Urinary bladder (tissue), 4 donors: ENCODE measurements around the gene PRR13. TPM values are rescaled to one million over a fixed set of nuclear protein-coding genes. Genes with fewer than 3 reads are reported as not detected.

Source experiments
- DNase-seq: peaks from one replicate; pipeline ENCODE4 v3.0.0-alpha.2; 2015; ENCODE audit errors: extremely low spot score
- H3K27ac ChIP-seq: one replicate; pipeline ENCODE4 v1.5.1; 2013; ENCODE audit warnings: low read depth, mild to moderate bottlenecking, moderate library complexity
- H3K36me3 ChIP-seq: one replicate; pipeline ENCODE4 v1.6.1; 2013; ENCODE audit warnings: mild to moderate bottlenecking, moderate library complexity; ENCODE audit not compliant: insufficient read depth
- H3K4me1 ChIP-seq: one replicate; pipeline ENCODE4 v1.6.1; 2013; ENCODE audit warnings: mild to moderate bottlenecking, moderate library complexity; ENCODE audit not compliant: insufficient read depth
- H3K4me3 ChIP-seq: one replicate; pipeline ENCODE4 v1.5.1; 2013; ENCODE audit warnings: low read depth, low read length
- WGBS: extraction: QIAGEN DNeasy Blood & Tissue Kit; methylation state at CpG from one replicate; pipeline ENCODE4 v1.1.7; 2013; 5-methylcytosine and 5-hydroxymethylcytosine counted together
- polyA plus RNA-seq: library from polyadenylated mRNA; stranded (reverse); fragments of 200-250 nt; gene quantifications from one replicate; pipeline ENCODE4 v1.2.3, GENCODE V29; 2013
- total RNA-seq: library from RNA; depleted of rRNA; stranded (reverse); fragments of >200 nt; gene quantifications from one replicate; pipeline ENCODE4 v1.2.3, GENCODE V29; 2014
- donor health status: healthy with polysubstance abuse.
- donor health status: healthy.

The PRR13 gene
- total and polyA plus RNA-seq, 2 donors, result 22.0 to 198 TPM

DNA sequence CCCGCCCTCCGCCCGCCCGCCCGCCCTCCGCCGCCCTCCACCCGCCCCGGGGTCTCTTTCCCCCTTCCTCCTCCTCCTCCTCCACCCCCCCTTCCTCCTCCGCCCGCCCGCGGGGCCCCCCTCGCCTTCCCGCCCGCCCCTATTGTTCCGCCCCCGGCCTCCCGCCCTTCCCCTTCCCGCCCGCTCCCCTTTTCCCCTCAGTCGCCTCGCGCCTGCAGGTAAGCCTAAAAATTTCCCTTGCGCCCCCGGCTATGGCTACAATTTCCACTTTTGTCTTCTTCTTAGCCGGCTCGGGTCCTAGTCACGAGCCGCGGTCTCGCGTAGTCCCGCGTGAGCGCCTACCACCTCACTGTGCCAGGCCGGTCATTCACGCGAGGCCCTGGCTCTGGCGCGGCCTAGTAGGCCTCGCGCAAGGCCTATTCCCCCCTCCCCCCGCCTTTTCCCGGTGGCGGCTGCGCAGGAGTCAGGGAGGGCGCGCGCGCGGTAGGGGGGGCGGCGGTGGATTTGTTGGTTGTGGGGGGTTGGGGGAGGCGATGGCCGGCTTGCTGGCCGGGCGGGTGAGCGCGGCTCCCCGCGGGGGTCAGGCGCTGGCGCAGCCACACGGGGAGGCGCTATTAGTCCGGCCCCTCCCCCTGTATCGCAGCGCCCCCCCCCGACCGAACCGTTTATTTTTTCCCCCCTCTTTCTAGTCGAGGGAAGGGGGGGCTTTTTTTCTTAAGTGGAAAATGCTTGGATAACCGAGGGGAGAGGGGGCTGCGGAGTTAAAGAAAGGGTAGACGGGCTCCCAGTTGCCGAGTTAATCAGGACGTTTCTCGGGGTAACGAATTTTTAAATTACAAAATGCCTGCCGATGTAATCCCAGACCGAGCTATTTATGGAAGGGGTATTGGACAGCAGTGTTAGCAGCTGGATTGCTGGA, 10.9 kb downstream of the PRR13 start:
- under 1% methylated on average over 75 of the region's 82 CpGs for WGBS
- no peaks in the 10 kb centered on the region for H3K4me1 ChIP-seq
- peaks cover 2% of the 10 kb centered on the region for H3K36me3 ChIP-seq
- peak; percentile 64 for DNase-seq
- H3K27ac ChIP-seq, result peak overlapping the region; percentile 93
- H3K4me3 ChIP-seq, result peak overlapping the region; percentile 70

DNA sequence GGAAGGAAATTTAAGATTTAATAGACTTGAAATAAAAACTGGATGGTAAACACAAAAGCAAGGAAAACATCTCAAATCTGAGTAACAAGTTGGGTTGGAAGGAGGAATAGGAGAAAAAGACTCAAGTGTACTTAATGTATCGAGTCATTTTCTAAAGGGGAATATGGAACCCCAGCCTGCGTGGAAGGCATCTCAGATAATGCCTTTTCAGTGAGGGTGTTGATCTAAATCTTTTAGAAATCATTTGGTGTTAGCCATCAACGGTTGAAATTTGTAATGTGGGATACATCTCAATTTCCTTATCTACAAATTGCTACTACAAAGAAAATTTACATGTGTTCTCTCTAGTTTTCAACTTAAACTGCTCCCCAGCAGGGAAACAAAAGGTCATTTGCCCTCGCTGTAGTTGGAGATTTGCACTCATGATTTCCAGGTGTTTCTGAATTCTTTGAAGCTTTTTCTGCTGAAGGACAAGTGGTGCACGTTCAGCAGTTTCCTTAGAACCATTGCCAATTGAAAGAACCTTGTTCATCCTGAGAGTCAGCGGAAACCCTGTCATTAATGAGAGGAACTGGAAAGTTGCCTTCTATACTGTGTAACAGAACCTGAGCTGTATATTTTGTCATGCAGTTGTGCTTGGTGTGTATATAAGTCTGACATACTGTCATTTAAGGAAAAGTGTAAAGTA, 12.6 kb downstream of the PRR13 start:
- Histone ChIP-seq H3K4me3 (no peak overlapping the region), H3K27ac (no peak overlapping the region), H3K36me3 (peaks cover 5% of the 10 kb centered on the region), H3K4me1 (no peaks in the 10 kb centered on the region)
- no peak for DNase-seq
- 26% methylated on average over 6 of the region's 6 CpGs for WGBS

DNA sequence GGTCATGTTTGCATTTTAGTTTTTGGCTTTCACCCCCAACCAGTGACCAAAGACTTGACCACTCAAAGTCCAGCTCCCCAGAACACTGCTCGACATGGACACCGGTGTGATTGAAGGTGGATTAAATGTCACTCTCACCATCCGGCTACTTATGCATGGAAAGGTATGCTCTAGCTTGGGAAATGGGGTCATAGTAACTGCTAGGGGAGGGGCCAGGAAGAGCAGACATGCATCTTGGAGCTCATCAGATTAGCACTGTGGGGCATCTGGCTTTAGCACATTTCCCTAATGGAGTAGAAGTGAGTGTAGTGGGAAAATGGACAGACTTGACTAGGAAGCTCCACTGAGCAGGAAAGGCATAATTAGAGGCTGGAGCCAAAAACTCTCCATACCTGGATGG, 13.2 kb downstream of the PRR13 start:
- H3K27ac ChIP-seq, result no peak overlapping the region
- WGBS, result 52% methylated on average over 3 of the region's 3 CpGs
- H3K4me3 ChIP-seq, result no peak overlapping the region
- H3K4me1 ChIP-seq, result no peaks in the 10 kb centered on the region
- no peak for DNase-seq
- H3K36me3 ChIP-seq, result peaks cover 6% of the 10 kb centered on the region

DNA sequence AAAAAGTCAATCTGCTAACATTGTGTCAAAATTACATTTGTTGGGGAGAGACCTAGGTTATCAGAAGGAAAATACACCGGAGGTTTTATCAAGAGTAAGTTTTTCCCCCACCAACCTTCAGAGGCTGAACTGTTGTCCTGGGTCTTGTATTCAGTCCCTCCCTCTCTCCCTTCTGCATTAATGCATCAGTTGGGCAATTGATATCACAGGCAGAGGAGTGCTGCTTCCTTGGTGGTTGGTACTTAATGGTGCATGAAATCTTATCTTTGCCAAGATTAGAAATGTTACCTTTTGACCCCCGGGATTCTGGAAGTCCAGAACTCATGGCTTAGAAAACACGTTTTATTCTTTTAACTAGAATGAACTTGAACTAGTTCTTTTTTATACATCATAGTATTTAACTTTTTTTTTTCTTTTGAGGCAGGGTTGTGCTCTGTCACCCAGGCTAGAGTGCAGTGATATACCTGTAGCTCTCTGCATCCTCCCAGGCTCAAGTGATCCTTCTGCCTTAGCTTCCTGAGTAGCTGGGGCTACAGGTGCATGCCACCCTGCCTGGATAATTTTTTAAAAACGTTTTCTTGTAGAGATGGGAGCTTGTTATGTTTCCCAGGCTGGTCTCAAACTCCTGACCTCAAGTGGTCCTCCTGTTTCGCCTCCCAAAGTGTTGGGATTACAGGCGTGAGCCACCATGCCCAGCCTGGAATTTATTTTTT, 15.3 kb downstream of the PRR13 start:
- WGBS, result 71% methylated on average over 6 of the region's 6 CpGs
- no peak for DNase-seq
- Histone ChIP-seq H3K27ac (no peak overlapping the region), H3K4me1 (no peaks in the 10 kb centered on the region), H3K36me3 (peaks cover 10% of the 10 kb centered on the region), H3K4me3 (no peak overlapping the region)

DNA sequence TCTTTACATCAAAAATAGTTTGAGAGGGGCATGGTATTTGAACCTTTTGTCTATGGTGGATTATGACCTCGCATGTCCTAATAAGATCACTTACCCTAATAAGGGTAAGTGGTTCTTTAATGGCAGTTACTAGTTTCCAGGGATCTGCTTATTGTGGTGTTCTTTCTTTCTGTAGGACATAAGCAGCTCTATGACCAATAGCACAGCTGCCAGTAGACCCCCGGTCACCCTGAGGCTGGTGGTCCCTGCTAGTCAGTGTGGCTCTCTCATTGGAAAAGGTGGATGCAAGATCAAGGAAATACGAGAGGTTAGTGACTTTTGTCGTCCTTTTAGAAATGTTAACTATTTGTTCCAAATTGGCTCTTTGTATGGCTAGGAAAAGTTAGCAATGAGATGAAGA, 17.6 kb downstream of the PRR13 start:
- WGBS, result 73% methylated on average over 4 of the region's 4 CpGs
- Histone ChIP-seq H3K4me3 (no peak overlapping the region), H3K4me1 (no peaks in the 10 kb centered on the region), H3K27ac (no peak overlapping the region), H3K36me3 (peaks cover 13% of the 10 kb centered on the region)
- no peak for DNase-seq

DNA sequence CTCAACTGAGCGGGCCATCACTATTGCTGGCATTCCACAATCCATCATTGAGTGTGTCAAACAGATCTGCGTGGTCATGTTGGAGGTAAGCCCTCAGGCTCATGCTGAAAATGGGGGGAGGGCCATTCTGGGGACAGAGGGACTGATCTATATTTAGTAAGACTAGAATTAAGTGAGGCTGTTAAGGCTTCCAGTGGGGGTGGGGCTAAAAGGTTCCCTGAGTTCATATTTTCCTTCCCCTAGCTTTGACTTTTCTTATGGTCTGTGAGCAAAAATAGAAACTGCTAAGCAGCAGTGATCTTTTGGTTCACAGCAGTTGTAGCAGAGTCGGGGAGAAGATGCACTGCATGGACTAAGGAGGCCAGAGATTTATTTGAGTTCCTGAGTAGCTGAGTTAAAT, 19.5 kb downstream of the PRR13 start:
- Histone ChIP-seq H3K27ac (no peak overlapping the region), H3K4me3 (no peak overlapping the region), H3K36me3 (peaks cover 18% of the 10 kb centered on the region), H3K4me1 (no peaks in the 10 kb centered on the region)
- 68% methylated on average over 3 of the region's 3 CpGs for WGBS
- no peak for DNase-seq

DNA sequence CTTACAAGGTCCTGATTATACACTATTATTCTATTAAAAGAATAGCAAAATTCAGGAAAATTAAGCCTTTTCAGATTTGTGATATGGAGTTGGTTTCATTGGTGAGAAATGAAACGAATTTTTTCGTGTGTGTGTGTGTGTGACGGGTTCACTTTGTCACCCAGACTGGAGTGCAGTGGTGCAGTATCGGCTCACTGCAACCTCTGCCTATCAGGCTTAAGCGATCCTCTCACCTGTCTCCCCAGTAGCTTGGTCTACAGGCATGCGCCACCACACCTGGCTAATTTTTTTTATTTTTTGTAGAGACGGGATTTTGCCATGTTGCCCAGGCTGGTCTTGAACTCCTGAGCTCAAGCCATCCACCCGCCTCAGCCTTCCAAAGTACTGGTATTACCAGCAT, 20.1 kb downstream of the PRR13 start:
- no peak overlapping the region for H3K27ac ChIP-seq
- no peak for DNase-seq
- H3K36me3 ChIP-seq, result peaks cover 18% of the 10 kb centered on the region
- no peak overlapping the region for H3K4me3 ChIP-seq
- no peaks in the 10 kb centered on the region for H3K4me1 ChIP-seq
- 85% methylated on average over 8 of the region's 8 CpGs for WGBS

DNA sequence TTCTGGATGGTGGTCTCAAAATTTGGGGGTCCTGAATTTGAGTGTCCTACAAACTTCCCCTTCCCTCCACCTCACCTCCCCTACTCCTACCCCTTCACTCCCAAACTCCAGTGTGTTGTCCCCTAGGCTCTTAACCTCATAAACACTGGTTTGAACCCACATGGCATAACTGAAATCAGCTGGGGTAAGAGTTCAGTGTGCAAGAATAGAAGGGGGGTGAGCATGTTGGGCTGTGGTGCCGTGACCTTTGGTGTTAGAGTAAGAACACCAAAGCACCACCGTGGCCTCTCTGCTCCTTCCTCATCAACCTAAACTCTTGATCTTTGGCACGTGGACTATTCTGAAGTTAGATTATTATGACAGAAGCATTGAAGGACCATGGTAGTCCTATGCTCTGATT, 21.4 kb downstream of the PRR13 start:
- Histone ChIP-seq H3K36me3 (peaks cover 18% of the 10 kb centered on the region), H3K27ac (no peak overlapping the region), H3K4me1 (no peaks in the 10 kb centered on the region), H3K4me3 (no peak overlapping the region)
- no peak for DNase-seq
- 73% methylated on average over 3 of the region's 3 CpGs for WGBS

DNA sequence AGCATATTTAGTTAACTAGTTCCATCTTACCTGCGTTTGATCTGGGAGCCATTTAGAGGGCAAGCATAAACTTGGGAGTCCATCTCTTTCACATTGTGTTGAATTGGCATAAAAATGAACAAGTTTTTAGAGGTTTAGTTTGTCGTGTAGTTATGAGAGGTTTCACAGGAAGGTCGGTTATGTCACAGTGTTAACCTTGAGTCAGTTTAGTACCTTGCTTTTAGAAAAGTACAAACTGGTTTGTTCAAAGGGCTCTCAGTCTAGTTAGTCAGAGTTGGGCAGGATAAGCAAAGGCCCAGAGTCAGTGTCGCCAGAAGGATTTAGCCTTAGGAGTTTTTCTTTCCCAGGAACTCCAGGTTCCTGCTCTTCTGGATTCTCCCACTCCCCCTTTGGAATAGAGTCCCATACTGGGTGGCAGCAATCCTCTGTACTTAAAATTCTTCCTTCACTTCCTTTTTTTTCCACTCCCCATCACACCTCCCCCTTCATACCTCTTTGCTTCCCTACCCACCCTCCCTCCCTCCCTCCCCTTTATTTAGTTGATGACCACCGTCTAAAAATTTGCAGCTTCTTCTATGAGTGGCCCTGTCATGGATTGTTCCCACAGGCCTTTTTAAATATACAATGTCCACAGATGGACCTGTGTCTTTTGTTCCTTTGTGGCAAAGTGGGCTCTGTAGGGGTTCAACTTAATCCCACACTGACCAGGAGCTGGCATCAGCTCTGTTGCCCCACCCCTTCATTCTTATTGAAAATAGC, 22.4 kb downstream of the PRR13 start:
- DNase-seq, result no peak
- Histone ChIP-seq H3K4me3 (no peak overlapping the region), H3K36me3 (peaks cover 17% of the 10 kb centered on the region), H3K4me1 (no peaks in the 10 kb centered on the region), H3K27ac (no peak overlapping the region)
- WGBS, result 56% methylated on average over 5 of the region's 5 CpGs

DNA sequence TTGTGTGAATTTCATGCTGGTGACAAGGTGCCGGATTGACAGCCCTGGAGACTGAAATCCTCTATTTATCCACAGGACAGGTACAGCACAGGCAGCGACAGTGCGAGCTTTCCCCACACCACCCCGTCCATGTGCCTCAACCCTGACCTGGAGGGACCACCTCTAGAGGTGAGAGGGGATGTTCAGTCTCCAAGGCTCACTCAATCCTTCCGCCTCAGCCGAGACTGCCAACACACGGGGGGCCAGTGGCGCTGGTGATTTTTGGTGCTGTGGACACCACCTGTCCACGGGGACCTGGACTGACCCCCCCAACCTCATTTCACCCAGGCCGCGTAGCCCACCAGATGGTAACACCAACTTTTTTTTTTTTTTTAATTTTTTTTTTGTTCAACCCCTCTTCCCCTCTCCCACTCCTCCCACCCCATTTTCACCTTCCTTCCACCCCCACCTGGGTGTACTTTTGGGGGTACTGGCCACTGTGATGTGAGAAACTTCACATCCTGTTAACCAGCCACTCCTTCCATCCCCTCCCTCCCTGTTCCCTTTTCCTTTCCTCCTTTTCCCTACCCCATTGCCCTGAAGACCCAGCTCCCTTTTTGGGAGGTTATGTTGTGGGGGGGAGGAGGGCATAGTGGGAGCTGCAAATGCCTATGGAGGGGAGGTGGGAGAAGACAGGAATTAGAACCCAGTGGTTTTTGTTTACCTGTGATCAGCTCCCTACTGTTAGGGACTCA, 23.3 kb downstream of the PRR13 start:
- 89% methylated on average over 11 of the region's 11 CpGs for WGBS
- H3K4me3 ChIP-seq, result no peak overlapping the region
- H3K4me1 ChIP-seq, result no peaks in the 10 kb centered on the region
- no peak overlapping the region for H3K27ac ChIP-seq
- H3K36me3 ChIP-seq, result peaks cover 18% of the 10 kb centered on the region
- no peak for DNase-seq

DNA sequence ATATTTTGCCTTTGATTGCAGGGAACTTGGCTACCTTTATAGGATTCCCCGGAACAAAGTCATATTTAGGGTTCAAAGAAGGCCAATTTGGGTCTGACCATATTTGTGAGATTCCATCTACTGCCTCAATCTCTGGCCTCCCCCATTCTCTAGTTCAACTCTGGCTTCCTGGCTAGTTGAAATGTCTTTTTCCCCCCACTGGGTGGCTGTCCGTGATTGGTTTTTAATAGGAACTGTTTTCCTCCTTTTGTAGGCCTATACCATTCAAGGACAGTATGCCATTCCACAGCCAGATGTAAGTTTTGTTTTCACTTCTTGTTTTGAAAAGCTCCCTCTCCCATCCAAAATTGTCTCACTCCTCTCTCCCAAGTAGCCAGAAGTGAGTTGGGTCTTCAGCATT, 24.1 kb downstream of the PRR13 start:
- no peak for DNase-seq
- Histone ChIP-seq H3K4me3 (no peak overlapping the region), H3K27ac (no peak overlapping the region), H3K36me3 (peaks cover 19% of the 10 kb centered on the region), H3K4me1 (no peaks in the 10 kb centered on the region)
- 58% methylated on average over 2 of the region's 2 CpGs for WGBS

DNA sequence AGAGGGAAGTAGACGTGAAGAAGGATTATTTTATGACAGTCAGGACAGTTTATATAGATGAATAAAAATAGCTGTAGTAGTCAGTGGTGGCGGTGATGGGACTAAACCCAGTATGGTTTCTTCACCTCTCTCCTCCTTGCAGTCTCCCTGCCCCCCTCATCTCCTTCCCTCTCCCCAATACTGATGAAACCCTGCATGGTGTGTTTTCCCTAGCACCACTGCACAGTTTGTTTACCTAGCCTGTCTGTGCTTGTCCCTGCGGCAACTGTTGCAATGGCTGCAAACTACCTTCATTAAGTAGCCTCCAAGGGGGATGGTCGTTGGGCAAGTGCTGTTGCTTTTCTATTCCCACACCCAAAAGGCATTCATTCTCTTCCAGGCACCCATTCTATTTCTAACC, 25.1 kb downstream of the PRR13 start:
- Histone ChIP-seq H3K27ac (no peak overlapping the region), H3K4me3 (no peak overlapping the region), H3K36me3 (peaks cover 16% of the 10 kb centered on the region), H3K4me1 (no peaks in the 10 kb centered on the region)
- WGBS, result 63% methylated on average over 4 of the region's 4 CpGs
- no peak for DNase-seq

DNA sequence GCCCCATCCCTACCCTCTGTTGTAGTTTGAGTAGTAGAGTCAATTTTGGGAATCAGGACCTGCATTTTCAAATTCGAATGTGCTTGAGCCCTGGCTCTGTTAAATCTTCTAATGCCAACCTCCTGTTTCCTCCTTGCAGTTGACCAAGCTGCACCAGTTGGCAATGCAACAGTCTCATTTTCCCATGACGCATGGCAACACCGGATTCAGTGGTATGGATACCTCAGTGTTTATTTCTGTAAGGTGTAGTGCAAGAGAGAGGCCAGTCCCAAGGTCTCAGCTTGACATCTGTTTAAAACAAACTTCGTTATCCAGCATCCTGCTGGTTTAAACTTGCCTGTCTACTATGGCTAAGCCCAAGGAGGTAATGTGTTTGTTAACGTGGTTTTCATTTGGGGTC, 25.5 kb downstream of the PRR13 start:
- no peaks in the 10 kb centered on the region for H3K4me1 ChIP-seq
- 74% methylated on average over 5 of the region's 5 CpGs for WGBS

More for the DNA sequence above, 25.5 kb downstream of the PRR13 start:
- no peak overlapping the region for H3K27ac ChIP-seq
- no peak overlapping the region for H3K4me3 ChIP-seq
- H3K36me3 ChIP-seq, result peaks cover 17% of the 10 kb centered on the region
- no peak for DNase-seq
